ENCODE measurements around the gene SLC25A45.

SLC25A45 gene

DNA sequence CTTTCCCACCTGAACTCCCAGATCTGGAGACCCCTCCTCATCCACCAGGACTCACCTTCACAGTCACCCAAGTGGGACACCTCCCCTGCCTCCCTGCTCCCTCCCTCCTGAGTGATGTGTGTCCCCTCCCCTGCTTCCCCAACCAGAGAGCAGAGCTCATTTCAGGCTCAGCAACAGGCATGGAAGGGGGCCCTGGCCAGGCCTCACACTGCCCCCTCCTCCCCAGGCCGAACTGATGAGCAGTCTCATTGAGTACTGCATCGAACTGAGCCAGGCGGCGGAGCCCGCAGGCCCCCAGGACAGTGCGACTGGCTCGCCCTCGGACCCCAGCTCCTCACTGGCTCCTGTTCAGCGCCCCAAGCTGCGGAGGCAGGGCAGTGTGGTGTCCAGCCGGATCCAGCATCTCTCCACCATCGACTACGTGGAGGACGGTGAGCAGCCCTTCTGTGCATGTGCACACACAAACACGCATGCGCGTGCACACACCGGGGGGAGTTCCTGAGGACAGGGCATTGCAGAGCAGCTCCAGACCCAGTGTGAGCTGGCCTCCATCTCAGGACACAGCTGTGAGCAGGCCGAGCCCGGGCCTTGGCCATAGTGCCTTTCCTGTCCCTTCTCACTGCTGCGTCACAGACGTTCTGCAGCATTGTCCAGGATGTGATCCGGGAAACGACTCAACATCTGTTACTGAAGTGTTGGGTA, 22.3 kb upstream of the SLC25A45 start:
- DNase-seq: no peak

DNA sequence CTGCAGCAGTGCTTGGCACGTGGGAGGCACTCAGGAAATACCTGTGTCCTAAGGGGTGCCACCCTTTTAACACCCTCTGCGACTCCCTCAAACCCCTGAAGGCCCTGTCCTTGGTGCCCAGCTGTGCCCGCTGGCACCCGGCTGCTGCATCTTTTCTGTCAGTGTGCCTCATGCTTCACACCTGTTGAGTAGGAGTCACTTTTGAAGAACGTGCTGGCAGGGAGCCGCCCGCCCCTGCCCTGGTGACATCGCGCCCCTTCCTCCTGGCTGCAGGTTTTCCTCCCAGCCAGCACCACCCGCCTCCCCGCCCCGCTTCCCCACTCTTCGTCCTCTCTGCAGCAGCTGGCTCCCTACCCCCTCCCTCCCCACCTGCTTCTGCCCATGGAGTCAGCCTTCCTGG, 21.8 kb upstream of the SLC25A45 start:
- no peak for DNase-seq

DNA sequence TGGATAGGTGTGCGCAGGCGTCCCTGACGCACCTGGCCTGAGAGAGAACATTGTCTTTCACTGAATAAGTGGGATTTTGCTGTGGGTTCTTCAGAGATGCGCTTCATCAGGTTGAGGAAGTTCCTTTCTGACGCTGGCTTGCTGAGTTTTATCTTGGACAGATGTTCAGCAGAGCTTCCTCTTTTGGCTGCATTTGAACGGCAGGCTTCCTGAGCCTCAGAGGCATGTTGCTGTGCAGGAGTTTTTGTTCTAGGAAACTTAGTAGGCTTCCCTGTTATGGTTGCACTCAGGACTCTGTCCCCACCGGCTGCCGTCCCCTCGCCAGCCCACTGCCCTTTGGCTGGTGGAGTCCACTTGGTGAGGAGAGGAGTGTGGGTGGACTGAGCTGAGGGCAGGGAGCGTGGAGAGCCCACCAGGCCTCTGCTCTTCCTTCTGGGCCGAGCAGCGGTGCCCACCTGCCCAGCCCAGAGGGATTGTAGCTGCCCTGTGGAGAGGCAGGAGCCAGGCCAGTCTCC, 21.2 kb upstream of the SLC25A45 start:
- no peak for DNase-seq

- DNase-seq: no peak
These were observed 20.3 kb upstream of the SLC25A45 start for GRCh38 chr11:65402790-65403189.

- no peak for DNase-seq
These were observed 19.4 kb upstream of the SLC25A45 start for GRCh38 chr11:65401803-65402248.

DNA sequence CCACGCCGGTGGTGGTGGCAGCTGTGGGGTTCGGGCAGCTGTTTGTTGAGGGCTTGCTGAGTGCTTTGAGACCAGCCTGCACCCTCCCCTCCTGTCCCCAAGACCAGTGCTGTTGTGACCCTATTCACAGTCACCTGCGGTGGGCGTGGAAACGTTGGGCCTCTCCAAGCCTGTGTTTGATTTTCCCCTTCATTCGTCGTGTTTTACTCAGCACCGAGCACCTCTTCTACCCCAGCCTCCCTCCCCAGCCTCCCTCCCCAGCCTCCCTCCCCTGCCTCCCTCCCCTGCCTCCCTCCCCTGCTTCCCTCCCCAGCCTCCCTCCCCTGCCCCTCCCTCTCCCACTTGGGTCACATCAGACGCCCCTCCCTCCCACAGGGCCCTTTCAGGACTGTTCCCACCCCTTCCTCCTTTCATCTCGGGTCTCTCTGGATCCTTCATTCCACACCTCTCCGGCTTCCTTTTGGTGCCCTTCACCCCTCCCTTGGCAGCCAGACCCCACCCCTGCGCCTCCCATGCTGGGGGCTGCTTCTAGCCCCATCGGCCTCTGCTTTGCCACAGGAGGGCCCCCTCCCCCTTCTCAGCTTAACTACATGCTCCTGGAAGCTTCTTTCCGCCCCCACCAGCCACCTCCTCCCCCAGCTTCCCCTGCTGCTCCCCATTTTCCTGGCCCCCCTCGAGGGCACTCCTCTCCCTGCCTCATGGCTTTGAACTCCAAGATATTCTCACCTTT, 18.8 kb upstream of the SLC25A45 start:
- DNase-seq: no peak

GRCh38 chr11:65400307-65401072, 18.0 kb upstream of the SLC25A45 start:
- no peak for DNase-seq

GRCh38 chr11:65399845-65400244, 17.4 kb upstream of the SLC25A45 start:
- DNase-seq: no peak

DNA sequence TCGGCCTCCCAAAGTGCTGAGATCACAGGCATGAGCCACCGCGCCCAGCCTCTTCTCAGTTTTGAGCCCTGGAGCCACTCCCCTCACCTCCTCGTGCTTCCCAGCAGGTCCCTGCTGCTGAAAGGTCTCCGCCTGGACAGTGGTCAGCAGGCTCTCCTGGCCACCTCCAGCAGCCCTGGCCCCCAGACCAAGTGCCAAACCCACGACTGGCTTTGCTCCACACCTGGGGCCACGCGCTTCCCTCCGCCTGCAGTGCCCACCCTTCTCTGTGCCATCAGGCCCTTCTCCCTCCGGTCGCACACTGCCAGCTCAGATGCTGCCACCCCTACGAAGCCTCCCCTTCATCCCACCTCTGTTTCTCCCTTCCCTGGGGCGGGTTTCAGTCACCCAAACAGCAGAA, 16.8 kb upstream of the SLC25A45 start:
- DNase-seq: no peak

DNA sequence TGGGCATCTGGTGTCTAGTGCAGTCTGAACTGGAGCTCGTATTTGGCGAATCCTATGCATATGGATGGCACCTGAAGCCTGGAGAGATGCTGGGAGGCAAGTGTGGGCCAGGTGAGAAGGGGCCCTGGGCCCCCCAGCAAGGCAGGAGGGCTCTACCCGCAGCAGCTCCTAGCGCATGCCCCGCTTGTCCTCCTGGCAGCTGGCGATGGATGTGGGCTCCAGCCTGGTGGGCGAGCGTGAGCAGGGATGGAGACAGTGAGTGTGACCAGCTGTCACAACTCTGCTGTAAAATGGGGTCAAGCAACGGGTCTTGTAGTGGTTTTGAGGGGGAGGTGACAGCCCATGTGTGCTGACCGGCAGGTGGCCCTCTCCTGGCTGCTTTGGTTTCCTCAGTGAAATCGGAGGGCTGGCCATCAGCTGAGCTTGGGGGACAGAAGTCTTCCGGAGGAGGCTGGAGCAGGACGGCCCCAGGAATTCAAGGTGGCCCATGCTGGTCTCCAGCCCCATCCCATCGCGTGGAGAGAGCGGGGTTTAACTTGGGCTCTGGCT, 16.0 kb upstream of the SLC25A45 start:
- no peak for DNase-seq

- no peak for DNase-seq
These were observed 14.6 kb upstream of the SLC25A45 start for GRCh38 chr11:65396769-65397745.

- no peak for DNase-seq
These were observed 13.6 kb upstream of the SLC25A45 start for GRCh38 chr11:65395961-65396530.

DNA sequence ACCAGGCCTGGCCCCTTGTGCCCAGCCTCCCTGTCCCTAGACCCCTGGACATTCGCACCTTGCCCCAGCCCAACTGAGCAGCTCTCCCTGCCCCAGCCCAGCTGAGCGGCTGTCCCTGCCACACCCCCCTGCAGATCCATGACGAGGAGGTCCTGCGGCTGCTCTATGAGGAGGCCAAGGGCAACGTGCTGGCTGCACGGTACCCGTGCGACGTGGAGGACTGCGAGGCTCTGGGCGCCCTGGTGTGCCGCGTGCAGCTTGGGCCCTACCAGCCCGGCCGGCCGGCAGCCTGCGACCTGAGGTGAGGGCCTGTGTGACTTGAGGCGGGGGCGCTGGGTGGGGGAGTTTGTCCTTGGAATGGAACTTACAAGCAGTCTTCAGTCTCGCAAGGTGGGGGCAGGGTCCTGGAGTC, 11.7 kb upstream of the SLC25A45 start:
- no peak for DNase-seq

DNA sequence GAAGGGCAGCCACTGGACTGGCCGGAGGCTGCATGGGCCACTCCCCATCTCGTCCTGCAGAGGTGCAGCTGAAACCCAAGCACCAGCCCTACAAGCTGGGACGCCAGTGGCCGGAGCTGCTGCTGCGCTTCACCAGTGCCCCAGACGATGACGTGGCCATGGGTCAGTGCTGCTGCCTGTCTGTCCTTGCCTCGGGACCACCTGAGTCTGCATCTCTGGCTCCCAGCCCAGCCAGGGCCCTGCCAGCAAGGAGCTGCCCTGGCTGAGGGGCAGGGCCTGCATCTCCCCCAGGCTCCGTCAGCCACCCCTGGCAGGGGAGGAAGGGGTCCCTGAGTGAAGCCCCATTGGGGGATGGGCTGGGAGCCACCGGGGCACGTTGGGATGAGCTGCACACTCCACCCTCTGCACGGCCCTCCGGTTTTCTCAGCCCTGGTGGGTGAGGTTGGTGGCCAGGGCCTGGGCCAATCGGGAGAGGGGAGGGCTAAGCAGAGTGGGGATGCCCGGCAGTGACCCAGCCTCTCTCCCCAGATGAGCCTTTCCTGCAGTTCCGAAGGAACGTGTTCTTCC, 11.2 kb upstream of the SLC25A45 start:
- no peak for DNase-seq

DNA sequence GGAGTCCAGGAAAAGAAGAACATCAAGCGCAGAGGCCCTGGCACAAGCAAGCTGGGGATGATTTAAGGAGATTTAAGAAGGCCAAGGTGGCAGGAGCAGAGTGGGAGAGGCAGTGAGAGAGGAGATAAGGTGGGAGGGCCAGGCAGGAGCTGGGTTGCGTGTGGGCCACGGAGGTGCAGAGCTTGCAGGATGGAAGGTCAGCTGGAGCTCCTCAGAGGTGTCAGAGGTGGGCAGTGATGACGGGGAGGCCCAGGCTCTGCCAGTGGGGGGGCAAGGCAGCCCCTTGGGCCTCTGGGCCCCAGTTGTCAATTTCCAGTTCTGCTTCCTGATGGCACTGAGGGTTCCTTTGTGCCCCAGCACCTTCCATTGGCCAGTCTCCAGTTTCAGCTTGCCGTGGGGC, 10.5 kb upstream of the SLC25A45 start:
- DNase-seq: no peak

GRCh38 chr11:65392186-65392829, 9.9 kb upstream of the SLC25A45 start:
- no peak for DNase-seq

- DNase-seq: peak; percentile 66
These were observed 8.6 kb upstream of the SLC25A45 start for GRCh38 chr11:65390996-65391395.

GRCh38 chr11:65390099-65390941, 7.9 kb upstream of the SLC25A45 start:
- DNase-seq: peak; percentile 27

DNA sequence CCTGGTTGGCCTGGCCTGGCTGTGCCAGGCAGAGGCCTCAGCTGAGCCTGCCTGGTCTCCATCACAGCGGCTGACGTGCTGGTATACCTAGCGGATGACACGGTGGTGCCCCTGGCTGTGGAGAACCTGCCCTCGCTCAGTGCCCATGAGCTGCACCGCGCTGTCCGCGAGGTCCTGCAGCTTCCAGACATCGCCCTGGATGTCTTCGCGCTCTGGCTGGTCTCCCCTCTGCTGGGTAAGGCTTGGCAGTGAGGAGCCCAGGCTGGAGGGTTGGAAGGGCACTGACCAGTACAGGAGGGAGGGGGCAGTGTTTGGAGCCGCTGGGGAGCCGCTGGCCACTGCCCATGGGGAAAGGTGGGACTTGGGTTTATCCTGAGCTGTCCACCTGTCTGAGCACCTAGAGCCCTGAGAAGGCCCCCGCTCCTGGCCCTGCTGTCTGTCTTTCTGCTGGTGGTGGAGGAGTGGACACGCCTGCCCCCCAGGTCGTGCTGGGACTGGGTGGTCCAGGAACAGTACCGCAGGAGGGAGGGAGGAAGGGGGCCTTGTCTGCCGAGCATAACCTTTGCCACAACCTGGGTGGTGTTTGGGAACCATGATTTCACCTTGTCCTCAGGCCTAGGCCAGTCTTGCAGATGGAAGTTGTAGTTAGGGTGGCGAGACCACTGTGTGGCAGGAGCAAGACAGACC, 7.0 kb upstream of the SLC25A45 start:
- no peak for DNase-seq

Measured in fibroblast of skin of back (primary cell).